GM23338 (cell line): Measurements from ENCODE around the gene TMEM169. TPM values are rescaled to one million over a fixed set of nuclear protein-coding genes. Genes with fewer than 3 reads are reported as not detected.

Source experiments
- ATAC-seq: fragments of 200-7000 bp; cut with Tn5 transposase; 3 replicates; pipeline ENCODE4 v1.9.1; 2020
- DNase-seq: peaks from one replicate; pipeline ENCODE4 v3.0.0-alpha.2; 2015; ENCODE audit warnings: low spot score
- H2AFZ ChIP-seq: fragments of 200-600 bp; sonication (generic); 2 replicates; pipeline ENCODE4 v1.8.0; 2016; ENCODE audit warnings: antibody characterized with exemption, mild to moderate bottlenecking, moderate library complexity
- H3F3A ChIP-seq: fragments of 200-600 bp; sonication (generic); replicated peaks from 2 replicates; pipeline ENCODE4 v1.8.0; 2017; ENCODE audit warnings: antibody characterized with exemption, mixed run types, low read depth
- H3K27ac ChIP-seq: fragments of 200-600 bp; sonication (generic); 2 replicates; pipeline ENCODE4 v1.6.1; 2016; ENCODE audit warnings: low read depth
- H3K27me3 ChIP-seq: fragments of 200-600 bp; sonication (generic); 2 replicates; pipeline ENCODE4 v1.8.0; 2016; ENCODE audit warnings: mild to moderate bottlenecking, mixed run types, moderate library complexity; ENCODE audit not compliant: insufficient read depth
- H3K36me3 ChIP-seq: fragments of 200-600 bp; sonication (generic); 2 replicates; pipeline ENCODE4 v1.8.0; 2016; ENCODE audit warnings: mild to moderate bottlenecking; ENCODE audit not compliant: insufficient read depth
- H3K4me1 ChIP-seq: fragments of 200-600 bp; sonication (generic); 2 replicates; pipeline ENCODE4 v1.8.0; 2016; ENCODE audit warnings: mild to moderate bottlenecking, moderate library complexity; ENCODE audit not compliant: insufficient read depth
- H3K4me2 ChIP-seq: fragments of 200-600 bp; sonication (generic); 2 replicates; pipeline ENCODE4 v1.7.1; 2017; ENCODE audit warnings: mixed run types
- H3K4me3 ChIP-seq: fragments of 200-600 bp; sonication (generic); 2 replicates; pipeline ENCODE4 v1.6.1; 2016; ENCODE audit warnings: mixed run types
- H3K79me2 ChIP-seq: fragments of 200-600 bp; sonication (generic); replicated peaks from 2 replicates; pipeline ENCODE4 v1.8.0; 2017; ENCODE audit warnings: mild to moderate bottlenecking; ENCODE audit not compliant: insufficient read depth
- H3K9me2 ChIP-seq: fragments of 200-600 bp; sonication (generic); 2 replicates; pipeline ENCODE4 v1.8.0; 2017; ENCODE audit not compliant: insufficient read depth
- H4K20me1 ChIP-seq: fragments of 200-600 bp; sonication (generic); replicated peaks from 2 replicates; pipeline ENCODE4 v1.8.0; 2017; ENCODE audit warnings: mild to moderate bottlenecking; ENCODE audit not compliant: insufficient read depth
- H3K27ac Mint-ChIP-seq: 2 replicates; pipeline ENCODE4 v1.8.0; 2020; ENCODE audit warnings: inconsistent platforms, mild to moderate bottlenecking, moderate library complexity, mixed read lengths
- H3K27me3 Mint-ChIP-seq: 3 replicates; pipeline ENCODE4 v1.8.0; 2022; ENCODE audit warnings: low read depth, mild to moderate bottlenecking, moderate library complexity, mixed read lengths, inconsistent platforms; ENCODE audit not compliant: insufficient read depth, poor library complexity
- H3K36me3 Mint-ChIP-seq: 3 replicates; pipeline ENCODE4 v1.8.0; 2021; ENCODE audit warnings: low read depth, mild to moderate bottlenecking, inconsistent platforms, moderate library complexity, mixed read lengths
- H3K4me1 Mint-ChIP-seq: 3 replicates; pipeline ENCODE4 v1.8.0; 2020; ENCODE audit warnings: mild to moderate bottlenecking, inconsistent platforms, mixed read lengths
- H3K4me3 Mint-ChIP-seq: 3 replicates; pipeline ENCODE4 v1.8.0; 2021; ENCODE audit warnings: moderate library complexity, mild to moderate bottlenecking, inconsistent platforms, mixed read lengths
- H3K9me3 Mint-ChIP-seq: 3 replicates; pipeline ENCODE4 v1.8.0; 2020; ENCODE audit warnings: moderate library complexity, mild to moderate bottlenecking, inconsistent platforms, mixed read lengths
- CREB1 ChIP-seq: fragments of 250-450 bp; sonication (Bioruptor Pico); IDR thresholded peaks from 2 replicates; pipeline ENCODE4 v1.5.0; 2020; ENCODE audit warnings: low read depth, mild to moderate bottlenecking, moderate library complexity
- CTCF ChIP-seq, 2 experiments: fragments of 200-600 bp in 1 of 2; sonication (generic) in 1 of 2; conservative IDR thresholded peaks; 2 replicates each; pipeline versions ENCODE4 v1.5.1 to v1.6.1; 2016 to 2017; ENCODE audit warnings: antibody characterized with exemption in 2 of 2, low read depth in 2 of 2, mild to moderate bottlenecking in 2 of 2, moderate library complexity in 1 of 2
- ETS1 ChIP-seq: IDR thresholded peaks from 2 replicates; pipeline ENCODE4 v1.6.1; 2016; ENCODE audit warnings: antibody characterized with exemption
- JUNB ChIP-seq: IDR thresholded peaks from one replicate; pipeline ENCODE4 v1.6.1; 2016; ENCODE audit warnings: antibody characterized with exemption; ENCODE audit not compliant: unreplicated experiment
- POLR2AphosphoS5 ChIP-seq: IDR thresholded peaks from 2 replicates; pipeline ENCODE4 v1.6.1; 2016; ENCODE audit warnings: antibody characterized with exemption, low read depth
- STAT1 ChIP-seq: IDR thresholded peaks from one replicate; pipeline ENCODE4 v1.6.1; 2016; ENCODE audit warnings: antibody characterized with exemption; ENCODE audit not compliant: unreplicated experiment
- ZNF114 ChIP-seq: fragments of 250-450 bp; sonication (Bioruptor Pico); IDR thresholded peaks from 2 replicates; pipeline ENCODE4 v1.5.0; 2020; ENCODE audit warnings: mild to moderate bottlenecking, moderate library complexity
- ZNF331 ChIP-seq: fragments of 250-450 bp; sonication (Bioruptor Pico); IDR thresholded peaks from 2 replicates; pipeline ENCODE4 v1.5.0; 2020; ENCODE audit warnings: low read depth, mild to moderate bottlenecking, moderate library complexity
- polyA plus RNA-seq: library from polyadenylated mRNA; unstranded; fragments of >200 nt; fragmentation: Nextera tagmentation; extraction: Ambion mirVana; gene quantifications from 2 replicates; pipeline ENCODE4 v1.2.1, GENCODE V29; 2016
- total RNA-seq: library from RNA; depleted of rRNA; stranded (reverse); fragments of >200 nt; shearing (Covaris generic); gene quantifications from 2 replicates; pipeline ENCODE4 v1.2.3, GENCODE V29; 2014
- TF ChIP-seq, protein P1 (sequence below): IDR thresholded peaks from one replicate; pipeline ENCODE4 v1.6.1; 2018; ENCODE audit warnings: antibody characterized with exemption; ENCODE audit not compliant: unreplicated experiment

Gene TMEM169
- total and polyA plus RNA-seq, 2 experiments from 2014 or later: 1.4 to 3.9 TPM

DNA sequence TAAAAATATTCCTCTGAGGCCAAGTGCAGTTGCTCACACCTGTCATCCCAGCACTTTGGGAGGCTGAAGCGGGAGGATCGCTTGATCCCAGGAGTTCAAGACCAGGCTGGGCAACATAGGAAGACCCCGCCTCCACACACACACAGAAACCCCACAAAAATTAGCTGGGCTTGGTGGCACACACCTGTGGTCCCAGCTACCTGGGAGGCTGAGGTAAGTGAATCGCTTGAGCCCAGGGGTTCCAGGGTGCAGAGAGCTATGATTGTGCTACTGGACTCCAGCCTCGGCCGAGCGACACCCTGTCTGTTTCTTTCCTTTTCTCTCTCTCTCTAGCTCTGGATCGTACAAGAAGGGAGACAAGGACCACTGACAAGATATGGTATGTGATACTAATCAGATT is 25.6 kb downstream of the TMEM169 start:
- peak overlapping the region; percentile 72 for H3K4me2 ChIP-seq
- peaks cover 19% of the 10 kb centered on the region for H3F3A ChIP-seq
- DNase-seq: no peak
- H3K4me3 Mint-ChIP-seq: peak overlapping the region; percentile 60
- H3K36me3 ChIP-seq: peaks cover 18% of the 10 kb centered on the region
- peak overlapping the region; percentile 89; the same call in 1 of the 2 replicates for H3K27ac ChIP-seq
- no peaks in the 10 kb centered on the region for H3K9me3 Mint-ChIP-seq
- H4K20me1 ChIP-seq: no peaks in the 10 kb centered on the region; the same call in 1 of the 2 replicates
- peaks cover 31% of the 10 kb centered on the region for H3K36me3 Mint-ChIP-seq
- TF ChIP-seq POLR2AphosphoS5 (no peak), JUNB (no peak), ZNF331 (CRISPR knock-in tag) (no peak), ETS1 (no peak), CTCF (conservative IDR thresholded peaks at IDR 0.05; ENCODE audit: low read depth in 2 of 2) (no peak), CREB1 (CRISPR knock-in tag) (no peak), ZNF114 (CRISPR knock-in tag) (no peak)
- TF ChIP-seq, protein P1, sequence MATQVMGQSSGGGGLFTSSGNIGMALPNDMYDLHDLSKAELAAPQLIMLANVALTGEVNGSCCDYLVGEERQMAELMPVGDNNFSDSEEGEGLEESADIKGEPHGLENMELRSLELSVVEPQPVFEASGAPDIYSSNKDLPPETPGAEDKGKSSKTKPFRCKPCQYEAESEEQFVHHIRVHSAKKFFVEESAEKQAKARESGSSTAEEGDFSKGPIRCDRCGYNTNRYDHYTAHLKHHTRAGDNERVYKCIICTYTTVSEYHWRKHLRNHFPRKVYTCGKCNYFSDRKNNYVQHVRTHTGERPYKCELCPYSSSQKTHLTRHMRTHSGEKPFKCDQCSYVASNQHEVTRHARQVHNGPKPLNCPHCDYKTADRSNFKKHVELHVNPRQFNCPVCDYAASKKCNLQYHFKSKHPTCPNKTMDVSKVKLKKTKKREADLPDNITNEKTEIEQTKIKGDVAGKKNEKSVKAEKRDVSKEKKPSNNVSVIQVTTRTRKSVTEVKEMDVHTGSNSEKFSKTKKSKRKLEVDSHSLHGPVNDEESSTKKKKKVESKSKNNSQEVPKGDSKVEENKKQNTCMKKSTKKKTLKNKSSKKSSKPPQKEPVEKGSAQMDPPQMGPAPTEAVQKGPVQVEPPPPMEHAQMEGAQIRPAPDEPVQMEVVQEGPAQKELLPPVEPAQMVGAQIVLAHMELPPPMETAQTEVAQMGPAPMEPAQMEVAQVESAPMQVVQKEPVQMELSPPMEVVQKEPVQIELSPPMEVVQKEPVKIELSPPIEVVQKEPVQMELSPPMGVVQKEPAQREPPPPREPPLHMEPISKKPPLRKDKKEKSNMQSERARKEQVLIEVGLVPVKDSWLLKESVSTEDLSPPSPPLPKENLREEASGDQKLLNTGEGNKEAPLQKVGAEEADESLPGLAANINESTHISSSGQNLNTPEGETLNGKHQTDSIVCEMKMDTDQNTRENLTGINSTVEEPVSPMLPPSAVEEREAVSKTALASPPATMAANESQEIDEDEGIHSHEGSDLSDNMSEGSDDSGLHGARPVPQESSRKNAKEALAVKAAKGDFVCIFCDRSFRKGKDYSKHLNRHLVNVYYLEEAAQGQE: no peak
- H3K9me2 ChIP-seq: 0 out of 2 replicates have a peak, but pooled peaks cover 4% of the 10 kb centered on the region
- H3K4me1 ChIP-seq: peaks cover 18% of the 10 kb centered on the region; the same call in 1 of the 2 replicates
- peak overlapping the region; percentile 15; the same call in 1 of the 2 replicates for H3K4me3 ChIP-seq
- peak overlapping the region; percentile 89; the same call in 1 of the 2 replicates for H3K27ac Mint-ChIP-seq
- H2AFZ ChIP-seq: peak overlapping the region; percentile 88
- H3K79me2 ChIP-seq: peaks cover 31% of the 10 kb centered on the region
- ATAC-seq: no peak
- H3K4me1 Mint-ChIP-seq: peaks cover 34% of the 10 kb centered on the region
- H3K27me3 ChIP-seq: no peaks in the 10 kb centered on the region
- H3K27me3 Mint-ChIP-seq: peaks cover 9% of the 10 kb centered on the region

DNA sequence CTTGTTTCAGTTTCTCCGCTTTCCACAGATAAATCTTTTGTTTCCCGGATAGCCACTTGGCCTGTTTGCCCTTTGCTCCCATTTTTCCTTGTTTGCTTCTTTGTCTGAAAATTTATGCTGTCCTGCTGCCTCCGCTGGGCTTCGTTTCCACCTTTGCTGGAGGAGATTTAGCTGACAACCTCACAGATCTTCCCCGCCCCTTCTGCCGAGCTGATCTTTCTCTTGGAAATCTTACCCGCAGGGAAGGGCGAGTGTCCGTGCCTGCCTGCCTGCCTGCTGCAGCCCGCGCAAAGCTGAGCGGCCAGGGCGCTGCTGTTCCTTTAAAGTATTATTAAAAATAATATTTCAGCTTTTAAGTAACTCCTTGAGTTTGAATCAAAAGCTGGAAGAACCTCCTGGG is 26.0 kb downstream of the TMEM169 start:
- peaks cover 22% of the 10 kb centered on the region for H3F3A ChIP-seq
- H3K36me3 ChIP-seq: peaks cover 23% of the 10 kb centered on the region
- peak overlapping the region; percentile 88 for H2AFZ ChIP-seq
- no peaks in the 10 kb centered on the region; the same call in 1 of the 2 replicates for H4K20me1 ChIP-seq
- H3K36me3 Mint-ChIP-seq: peaks cover 35% of the 10 kb centered on the region
- peak overlapping the region; percentile 100 for H3K4me3 Mint-ChIP-seq
- peaks cover 38% of the 10 kb centered on the region for H3K4me1 Mint-ChIP-seq
- peaks cover 9% of the 10 kb centered on the region for H3K27me3 Mint-ChIP-seq
- H3K27ac ChIP-seq: peak overlapping the region; percentile 89; the same call in 1 of the 2 replicates
- peak overlapping the region; percentile 72 for H3K4me2 ChIP-seq
- 0 out of 2 replicates have a peak, but pooled peaks cover 4% of the 10 kb centered on the region for H3K9me2 ChIP-seq
- H3K27ac Mint-ChIP-seq: peak overlapping the region; percentile 89
- no peaks in the 10 kb centered on the region for H3K27me3 ChIP-seq
- H3K4me3 ChIP-seq: peak overlapping the region; percentile 15; the same call in 1 of the 2 replicates
- TF ChIP-seq JUNB (no peak), STAT1 (no peak), ETS1 (no peak), CTCF (conservative IDR thresholded peaks at IDR 0.05; ENCODE audit: low read depth in 2 of 2) (no peak)
- H3K9me3 Mint-ChIP-seq: no peaks in the 10 kb centered on the region
- ATAC-seq (peak; percentile 65), DNase-seq (peak; percentile 60)
- peaks cover 36% of the 10 kb centered on the region for H3K79me2 ChIP-seq
- H3K4me1 ChIP-seq: peaks cover 18% of the 10 kb centered on the region; the same call in 1 of the 2 replicates
